IMR-90 (cell line): ENCODE measurements around the gene PATJ. TPM values are rescaled to one million over a fixed set of nuclear protein-coding genes. Genes with fewer than 3 reads are reported as not detected.

ENCODE experiments used
- ATAC-seq: fragments of 200-7000 bp; cut with Tn5 transposase; 2 replicates; pipeline ENCODE4 v1.9.1; 2020; ENCODE audit warnings: low read depth, mild to moderate bottlenecking, moderate library complexity
- BruUV-seq: library from RNA; stranded (reverse); fragments of 400-500 nt; replicated peaks from 2 replicates; lab custom pipeline; 2021; lab: Mats Ljungman, UMichigan
- CTCF ChIA-PET: fragments of 300-600 bp; formaldehyde crosslinking; extraction: SDS; loops from one replicate; lab custom pipeline; 2021; ENCODE audit warnings: antibody characterized with exemption; lab: Yijun Ruan, JAX
- POLR2A ChIA-PET: fragments of 300-600 bp; sonication (Branson Sonifier 250); formaldehyde crosslinking; loops from one replicate; lab custom pipeline; 2022; ENCODE audit warnings: antibody characterized with exemption; ENCODE audit not compliant: unreplicated experiment; lab: Charles Lee
- DNase-seq: peaks from one replicate; pipeline ENCODE4 v3.0.0; 2013
- H2AFZ ChIP-seq: replicated peaks from 2 replicates; pipeline ENCODE3; 2013; ENCODE audit warnings: low read length, mild to moderate bottlenecking; ENCODE audit not compliant: poor library complexity
- H2AK5ac ChIP-seq: 2 replicates; pipeline ENCODE4 v1.6.1; 2013; ENCODE audit warnings: low read depth, low read length, inconsistent platforms
- H2AK9ac ChIP-seq: replicated peaks from 2 replicates; pipeline ENCODE3; 2013; ENCODE audit warnings: mild to moderate bottlenecking, low read depth, low read length, moderate library complexity; ENCODE audit not compliant: poor library complexity
- H2BK120ac ChIP-seq: 2 replicates; pipeline ENCODE4 v1.6.1; 2013; ENCODE audit warnings: low read depth, low read length, inconsistent platforms
- H2BK15ac ChIP-seq: 3 replicates; pipeline ENCODE4 v1.6.1; 2013; ENCODE audit warnings: low read depth, low read length, inconsistent platforms
- H2BK20ac ChIP-seq: 2 replicates; pipeline ENCODE4 v1.6.1; 2013; ENCODE audit warnings: low read depth, mild to moderate bottlenecking, inconsistent platforms, low read length, moderate library complexity
- H2BK5ac ChIP-seq: 2 replicates; pipeline ENCODE4 v1.6.1; 2013; ENCODE audit warnings: mild to moderate bottlenecking, low read depth, low read length, inconsistent platforms; ENCODE audit not compliant: poor library complexity, severe bottlenecking
- H3K14ac ChIP-seq: replicated peaks from 2 replicates; pipeline ENCODE4 v1.6.1; 2013; ENCODE audit warnings: low read depth, low read length, inconsistent platforms
- H3K18ac ChIP-seq: 2 replicates; pipeline ENCODE4 v1.6.1; 2013; ENCODE audit warnings: low read depth, low read length, control low read depth
- H3K23ac ChIP-seq: 2 replicates; pipeline ENCODE4 v1.6.1; 2013; ENCODE audit warnings: low read depth, low read length, inconsistent platforms
- H3K27ac ChIP-seq: 2 replicates; pipeline ENCODE4 v1.5.1; 2013; ENCODE audit warnings: mild to moderate bottlenecking, control low read depth, low read length; ENCODE audit not compliant: insufficient read depth
- H3K27me3 ChIP-seq: 2 replicates; pipeline ENCODE4 v1.6.1; 2013; ENCODE audit warnings: low read length; ENCODE audit not compliant: control insufficient read depth, insufficient read depth
- H3K36me3 ChIP-seq: 2 replicates; pipeline ENCODE4 v1.6.1; 2013; ENCODE audit warnings: low read length, mixed read lengths; ENCODE audit not compliant: control insufficient read depth, insufficient read depth
- H3K4ac ChIP-seq: 2 replicates; pipeline ENCODE4 v1.6.1; 2013; ENCODE audit warnings: low read depth, low read length, inconsistent platforms
- H3K4me1 ChIP-seq: 2 replicates; pipeline ENCODE4 v1.6.1; 2013; ENCODE audit warnings: low read length, mixed read lengths; ENCODE audit not compliant: control insufficient read depth, insufficient read depth
- H3K4me2 ChIP-seq: 2 replicates; pipeline ENCODE4 v1.6.1; 2013; ENCODE audit warnings: low read depth, mild to moderate bottlenecking, control low read depth, low read length, moderate library complexity
- H3K4me3 ChIP-seq: 2 replicates; pipeline ENCODE4 v1.5.1; 2013; ENCODE audit warnings: low read depth, mild to moderate bottlenecking, control low read depth, low read length, moderate library complexity; ENCODE audit not compliant: insufficient read depth
- H3K56ac ChIP-seq: 2 replicates; pipeline ENCODE4 v1.6.1; 2013; ENCODE audit warnings: low read length, inconsistent platforms; ENCODE audit not compliant: insufficient read depth; ENCODE audit errors: extremely low read depth
- H3K79me1 ChIP-seq, 2 experiments: 2 replicates each; pipeline ENCODE4 v1.6.1; 2013; ENCODE audit warnings: low read length in 2 of 2, inconsistent platforms in 1 of 2, low read depth in 1 of 2
- H3K9ac ChIP-seq: 2 replicates; pipeline ENCODE4 v1.6.1; 2013; ENCODE audit warnings: low read depth, low read length, control low read depth
- H3K9me1 ChIP-seq: 2 replicates; pipeline ENCODE4 v1.6.1; 2013; ENCODE audit warnings: low read length, inconsistent platforms; ENCODE audit not compliant: insufficient read depth
- H3K9me3 ChIP-seq: 2 replicates; pipeline ENCODE4 v1.6.1; 2013; ENCODE audit warnings: low read length; ENCODE audit not compliant: control insufficient read depth, insufficient read depth
- H4K20me1 ChIP-seq: 2 replicates; pipeline ENCODE4 v1.6.1; 2013; ENCODE audit warnings: low read length, inconsistent platforms; ENCODE audit not compliant: insufficient read depth
- H4K5ac ChIP-seq: 2 replicates; pipeline ENCODE4 v1.6.1; 2013; ENCODE audit warnings: mild to moderate bottlenecking, low read depth, low read length, control low read depth
- H4K8ac ChIP-seq, 2 experiments: 2 replicates each; pipeline ENCODE4 v1.6.1; 2013; ENCODE audit warnings: low read depth in 2 of 2, low read length in 2 of 2, control low read depth in 1 of 2, inconsistent platforms in 1 of 2
- H4K91ac ChIP-seq: 2 replicates; pipeline ENCODE4 v1.6.1; 2013; ENCODE audit warnings: low read depth, low read length, inconsistent platforms; ENCODE audit not compliant: insufficient read depth
- BHLHE40 ChIP-seq: fragments of 150-350 bp; IDR thresholded peaks from 2 replicates; pipeline ENCODE4 v1.6.1; 2016; ENCODE audit warnings: mild to moderate bottlenecking, low read depth, low read length
- CEBPB ChIP-seq: IDR thresholded peaks from 2 replicates; pipeline ENCODE4 v1.6.1; 2012; ENCODE audit warnings: low read depth, low read length, improper control_type of control experiment
- CHD1 ChIP-seq: IDR thresholded peaks from 2 replicates; pipeline ENCODE4 v1.6.1; 2012; ENCODE audit warnings: low read depth, low read length, improper control_type of control experiment
- CTCF ChIP-seq: conservative IDR thresholded peaks from 2 replicates; pipeline ENCODE4 v1.5.1; 2012; ENCODE audit warnings: mild to moderate bottlenecking, low read depth, low read length, improper control_type of control experiment
- FOS ChIP-seq: fragments of 150-350 bp; IDR thresholded peaks from 2 replicates; pipeline ENCODE4 v1.6.1; 2016; ENCODE audit warnings: low read depth, low read length
- MAFK ChIP-seq: IDR thresholded peaks from 2 replicates; pipeline ENCODE4 v1.6.1; 2012; ENCODE audit warnings: low read depth, low read length, improper control_type of control experiment
- MAZ ChIP-seq: IDR thresholded peaks from 2 replicates; pipeline ENCODE4 v1.6.1; 2012; ENCODE audit warnings: low read depth, mild to moderate bottlenecking, low read length, improper control_type of control experiment, moderate library complexity, borderline replicate concordance
- MXI1 ChIP-seq: IDR thresholded peaks from 2 replicates; pipeline ENCODE4 v1.6.1; 2012; ENCODE audit warnings: low read depth, mild to moderate bottlenecking, low read length, moderate library complexity, borderline replicate concordance
- NFE2L2 ChIP-seq: fragments of 150-350 bp; IDR thresholded peaks from 2 replicates; pipeline ENCODE4 v1.6.1; 2016; ENCODE audit warnings: low read depth, mild to moderate bottlenecking, low read length
- POLR2A ChIP-seq: IDR thresholded peaks from 2 replicates; pipeline ENCODE4 v1.6.1; 2012; ENCODE audit warnings: mild to moderate bottlenecking, low read depth, low read length
- RAD21 ChIP-seq: IDR thresholded peaks from 2 replicates; pipeline ENCODE4 v1.6.1; 2012; ENCODE audit warnings: low read length, improper control_type of control experiment
- RCOR1 ChIP-seq: IDR thresholded peaks from 2 replicates; pipeline ENCODE4 v1.6.1; 2012; ENCODE audit warnings: mild to moderate bottlenecking, low read length, improper control_type of control experiment; ENCODE audit not compliant: insufficient replicate concordance
- RFX5 ChIP-seq: IDR thresholded peaks from 2 replicates; pipeline ENCODE4 v1.8.0; 2012; ENCODE audit warnings: low read depth, mild to moderate bottlenecking, low read length, moderate library complexity
- SMC3 ChIP-seq: fragments of 150-350 bp; IDR thresholded peaks from 2 replicates; pipeline ENCODE4 v1.6.1; 2016; ENCODE audit warnings: low read depth, mild to moderate bottlenecking, antibody characterized with exemption, low read length, moderate library complexity
- USF2 ChIP-seq: fragments of 150-350 bp; IDR thresholded peaks from 2 replicates; pipeline ENCODE4 v1.6.1; 2017; ENCODE audit warnings: mild to moderate bottlenecking, antibody characterized with exemption, low read length, low read depth
- WGBS, 2 experiments: methylation state at CpG; one replicate each; pipeline versions ENCODE4 v1.1.5 to v1.1.7; 2013; ENCODE audit warnings: missing lambda C conversion rate in 2 of 2; ENCODE audit not compliant: insufficient read length in 1 of 2; ENCODE audit errors: extremely low coverage in 2 of 2; 5-methylcytosine and 5-hydroxymethylcytosine counted together
- dilution Hi-C: fragments of 300-500 bp; cut with HindIII; formaldehyde crosslinking; loops from one replicate; pipeline ENCODE4 v1.14.3; 2018; ENCODE audit warnings: low sequenced_read_pairs; ENCODE audit not compliant: unreplicated experiment
- in situ Hi-C: fragments of 300-500 bp; cut with MboI; formaldehyde crosslinking; loops from 3 replicates; pipeline ENCODE4 v1.14.3; 2019; ENCODE audit warnings: low sequenced_read_pairs, inconsistent platforms, mixed read lengths
- intact Hi-C: fragments of 100-400 bp; cut with micrococcal nuclease; formaldehyde crosslinking; loops from 2 replicates; pipeline ENCODE4 v1.10.0; 2022
- polyA plus RNA-seq, 3 experiments: library from polyadenylated mRNA; depleted of rRNA; stranded (reverse); fragments of >200 nt; gene quantifications; 2 replicates each; pipeline ENCODE4 v1.2.3, GENCODE V29; 2012; ENCODE audit warnings: low replicate concordance in 1 of 3
- total RNA-seq: library from RNA; depleted of rRNA; stranded (reverse); fragments of >200 nt; gene quantifications from 2 replicates; pipeline ENCODE4 v1.2.3, GENCODE V29; 2012
- TF ChIP-seq, protein P1 (sequence below): fragments of 150-350 bp; IDR thresholded peaks from 2 replicates; pipeline ENCODE4 v1.6.1; 2016; ENCODE audit warnings: low read depth, mild to moderate bottlenecking, low read length, moderate library complexity, borderline replicate concordance

The PATJ gene
- total and polyA plus RNA-seq, 2 of the 4 experiments (the other 2 are of a cell fraction), result 2.0 to 3.4 TPM

DNA sequence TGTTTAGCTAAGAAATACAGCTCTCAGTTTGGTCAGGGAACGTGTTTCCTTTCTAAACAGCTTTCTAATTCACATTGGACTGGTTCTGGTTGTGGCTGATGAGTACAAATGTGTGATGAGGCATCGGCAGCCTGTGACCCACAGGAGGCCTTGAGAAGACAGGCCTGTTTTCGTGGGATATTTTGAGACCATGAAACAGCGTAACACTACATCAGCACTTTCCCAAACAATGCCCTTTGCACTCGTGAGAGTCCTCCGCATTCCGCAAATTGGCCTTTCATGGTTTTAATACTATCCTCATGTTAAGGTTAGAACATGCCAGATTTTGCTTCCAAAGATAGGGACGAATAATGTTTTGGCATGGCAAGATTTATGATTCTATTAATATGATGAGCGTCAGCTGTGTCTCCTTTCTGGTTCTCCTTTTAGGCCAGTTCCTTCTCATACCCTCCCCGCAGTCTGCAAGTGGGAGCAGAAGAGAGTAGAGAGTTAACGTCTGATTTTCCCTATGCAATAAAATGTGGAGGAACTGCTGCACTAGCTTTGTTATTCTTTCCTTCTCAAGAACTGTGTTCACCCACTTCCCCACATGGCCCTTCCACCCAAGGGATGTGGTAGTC is 368.0 kb downstream of the PATJ start:
- DNase-seq, result no peak
- H2AK5ac ChIP-seq, result no peak overlapping the region
- in situ Hi-C loops, result no loop called here

More for the DNA sequence above, 368.0 kb downstream of the PATJ start:
- Histone ChIP-seq H4K8ac (no peak overlapping the region), H3K56ac (no peak overlapping the region), H3K9me1 (no peaks in the 10 kb centered on the region), H3K27ac (no peak overlapping the region), H4K20me1 (no peaks in the 10 kb centered on the region), H2BK15ac (no peak overlapping the region), H3K4me3 (no peak overlapping the region), H2BK5ac (no peak overlapping the region), H3K23ac (no peak overlapping the region), H3K9ac (no peak overlapping the region), H3K27me3 (no peaks in the 10 kb centered on the region), H2BK120ac (no peak overlapping the region), H3K14ac (no peak overlapping the region), H3K79me1 (no peaks in the 10 kb centered on the region), H2BK20ac (no peak overlapping the region), H3K18ac (no peak overlapping the region), H4K91ac (no peak overlapping the region), H3K9me3 (no peaks in the 10 kb centered on the region), H3K4ac (no peak overlapping the region), H4K5ac (no peak overlapping the region), H3K4me2 (no peak overlapping the region), H3K36me3 (no peaks in the 10 kb centered on the region), H2AFZ (no peak overlapping the region), H3K4me1 (no peaks in the 10 kb centered on the region), H2AK9ac (no peak overlapping the region)
- no TSS peak for BruUV-seq
- no peak for ATAC-seq
- POLR2A ChIA-PET, result no interaction called here
- TF ChIP-seq FOS (no peak), POLR2A (no peak), CHD1 (no peak), MXI1 (no peak), CTCF (no peak), MAFK (no peak), CEBPB (no peak), RAD21 (no peak), SMC3 (no peak), RCOR1 (no peak), BHLHE40 (no peak), MAZ (no peak), USF2 (no peak), NFE2L2 (no peak), RFX5 (no peak)
- TF ChIP-seq, protein P1, sequence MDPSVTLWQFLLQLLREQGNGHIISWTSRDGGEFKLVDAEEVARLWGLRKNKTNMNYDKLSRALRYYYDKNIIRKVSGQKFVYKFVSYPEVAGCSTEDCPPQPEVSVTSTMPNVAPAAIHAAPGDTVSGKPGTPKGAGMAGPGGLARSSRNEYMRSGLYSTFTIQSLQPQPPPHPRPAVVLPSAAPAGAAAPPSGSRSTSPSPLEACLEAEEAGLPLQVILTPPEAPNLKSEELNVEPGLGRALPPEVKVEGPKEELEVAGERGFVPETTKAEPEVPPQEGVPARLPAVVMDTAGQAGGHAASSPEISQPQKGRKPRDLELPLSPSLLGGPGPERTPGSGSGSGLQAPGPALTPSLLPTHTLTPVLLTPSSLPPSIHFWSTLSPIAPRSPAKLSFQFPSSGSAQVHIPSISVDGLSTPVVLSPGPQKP, result no peak
- CTCF ChIA-PET, result no interaction called here
- intact Hi-C loops (no loop called here), dilution Hi-C loops (no loop called here)
- WGBS, 2 experiments, result no CpG with 5 or more reads among the region's 11 CpGs
